AG09319 (cell line): Measurements from ENCODE around the gene PRDM16.

Experiments
- DNase-seq: peaks from one replicate; pipeline ENCODE4 v3.0.0-alpha.2; 2010; ENCODE audit warnings: low read depth; ENCODE audit errors: extremely low read depth
- CTCF ChIP-seq: IDR thresholded peaks from 2 replicates; pipeline ENCODE4 v1.5.1; 2011; ENCODE audit warnings: low read depth, mild to moderate bottlenecking, inconsistent platforms, low read length, moderate library complexity

Gene PRDM16

GRCh38 chr1:3428899-3429298 is 359.9 kb downstream of the PRDM16 start:
- TF ChIP-seq CTCF, result no peak
- DNase-seq, result no peak

- DNase-seq, result no peak
- TF ChIP-seq CTCF, result no peak
Measured at GRCh38 chr1:3429320-3429719, 360.3 kb downstream of the PRDM16 start.

GRCh38 chr1:3429766-3430165 is 360.8 kb downstream of the PRDM16 start:
- TF ChIP-seq CTCF, result no peak
- DNase-seq, result no peak

- TF ChIP-seq CTCF, result no peak
- DNase-seq, result no peak
Measured at GRCh38 chr1:3430406-3430805, 361.4 kb downstream of the PRDM16 start.

- TF ChIP-seq CTCF, result no peak
- no peak for DNase-seq
Measured at GRCh38 chr1:3430820-3431219, 361.8 kb downstream of the PRDM16 start.

GRCh38 chr1:3431266-3431665 is 362.3 kb downstream of the PRDM16 start:
- no peak for DNase-seq
- TF ChIP-seq CTCF, result peak; percentile 4

- DNase-seq, result no peak
- TF ChIP-seq CTCF, result no peak
Measured at GRCh38 chr1:3431686-3432085, 362.7 kb downstream of the PRDM16 start.
